Epithelial cell of prostate (primary cell): Measurements from ENCODE around the gene ADGB.
A peak's percentile ranks its signal among the peaks of the same experiment; 100 is the strongest.
"Not testable (repeated sequence)": the region's sequence is repeated elsewhere in the genome, so short reads cannot be mapped to it uniquely, and the experiment has no call there.

Experiments used
- DNase-seq: peaks from one replicate; pipeline ENCODE4 v3.0.0-alpha.2; 2011; ENCODE audit warnings: low read depth, low spot score
- H3K27ac ChIP-seq: fragments of 450-650 bp; 2 replicates; pipeline ENCODE4 v1.5.1; 2017; ENCODE audit warnings: mild to moderate bottlenecking

Gene ADGB

GRCh38 chr6:146598772-146599405 lies at the start of gene ADGB:
TSS of gene ADGB (plus strand) at chr6:146598972. CDS start at chr6:146599041, 69 bp downstream.
- H3K27ac ChIP-seq: no peak within 1 kb of the TSS
- DNase-seq: no peak

- DNase-seq: no peak
- H3K27ac ChIP-seq: no peak overlapping the region
These were observed 47.9 kb upstream of the ADGB start for GRCh38 chr6:146550911-146551310.

DNA sequence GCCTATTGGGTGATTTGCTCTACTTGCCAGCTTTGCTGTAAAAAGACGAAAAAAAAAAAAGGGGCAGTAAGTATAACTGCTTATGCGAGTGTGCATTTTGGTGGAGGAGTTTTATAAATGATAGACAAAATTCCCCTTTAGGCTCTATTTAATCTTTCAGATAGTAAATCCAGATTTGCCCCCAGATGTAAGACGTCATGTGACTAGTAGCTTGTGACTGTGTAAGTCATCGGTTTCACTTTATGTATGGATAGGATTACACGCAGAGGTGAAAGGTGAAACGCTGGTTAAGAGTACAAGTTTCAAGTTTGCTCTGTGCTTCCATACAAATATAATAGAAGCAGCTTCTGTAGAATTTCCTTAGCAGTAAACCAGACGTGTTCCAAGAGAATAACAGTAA lies 47.2 kb upstream of the ADGB start:
- no peak overlapping the region for H3K27ac ChIP-seq
- no peak for DNase-seq

DNA sequence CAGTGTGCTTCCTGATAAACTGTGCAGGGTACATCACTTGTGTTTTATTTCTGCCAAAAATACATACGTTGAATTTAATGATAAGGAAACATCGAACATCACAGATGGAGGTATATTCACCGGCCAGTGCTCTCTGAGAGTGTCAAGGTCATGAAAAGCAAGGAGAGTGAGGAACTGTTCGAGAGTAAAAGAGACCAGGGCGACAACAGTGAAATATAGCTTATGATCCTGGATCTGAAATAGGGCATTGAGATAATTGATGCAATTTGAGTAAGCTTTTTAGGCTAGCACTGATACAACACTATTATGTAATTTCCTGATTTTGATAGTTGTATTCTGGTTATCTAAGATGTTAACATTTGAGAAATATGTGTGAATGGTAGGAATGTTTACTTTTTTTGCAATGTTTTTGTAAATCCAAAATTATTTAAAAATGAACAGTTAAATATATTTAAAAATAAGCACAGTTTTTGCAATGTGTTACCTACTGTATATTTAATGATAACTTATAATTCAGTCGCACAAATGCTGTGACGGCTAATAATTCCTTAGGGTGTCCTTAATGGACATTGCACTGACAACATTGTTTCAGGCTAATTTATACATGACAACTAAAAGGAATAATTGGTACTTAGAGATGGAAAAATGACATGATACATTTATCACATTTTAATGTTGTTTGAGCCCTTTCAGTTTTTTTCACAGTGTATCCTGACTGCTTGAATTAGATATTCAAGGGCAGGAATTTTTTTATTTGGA lies 45.2 kb upstream of the ADGB start:
- DNase-seq: no peak
- no peak overlapping the region for H3K27ac ChIP-seq

DNA sequence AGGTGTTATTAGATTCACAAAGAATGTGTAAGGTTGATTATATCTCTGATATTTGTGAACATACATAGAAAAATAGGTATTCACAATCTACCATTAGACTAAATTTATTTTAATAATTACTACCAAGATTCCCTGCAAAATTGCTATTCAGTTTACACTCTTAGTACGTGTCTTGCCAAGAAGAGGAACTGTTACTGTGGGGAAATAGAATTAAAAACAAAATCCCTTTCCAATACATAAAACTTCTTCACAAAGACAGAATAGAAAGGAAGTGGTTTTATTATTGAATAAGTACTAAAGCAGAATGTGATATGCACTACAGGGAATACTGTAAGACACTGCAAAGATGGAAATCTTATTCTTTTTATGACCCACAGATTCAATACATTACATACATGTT lies 38.2 kb upstream of the ADGB start:
- no peak overlapping the region for H3K27ac ChIP-seq
- no peak for DNase-seq

DNA sequence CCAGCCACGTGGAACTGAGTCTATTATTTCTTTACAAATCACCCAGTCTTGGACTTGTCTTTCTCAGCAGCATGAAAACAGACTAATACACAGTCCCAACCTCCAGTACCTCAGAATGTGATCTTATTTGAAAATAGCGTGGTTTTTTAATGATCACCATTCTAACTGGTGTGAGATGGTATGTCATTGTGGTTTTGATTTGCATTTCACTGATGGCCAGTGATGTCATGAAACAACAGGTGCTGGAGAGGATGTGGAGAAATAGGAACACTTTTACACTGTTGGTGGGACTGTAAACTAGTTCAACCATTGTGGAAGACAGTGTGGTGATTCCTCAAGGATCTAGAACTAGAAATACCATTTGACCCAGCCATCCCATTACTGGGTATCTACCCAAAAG lies 32.1 kb upstream of the ADGB start:
- not testable (repeated sequence) for DNase-seq, H3K27ac ChIP-seq

- H3K27ac ChIP-seq: not testable (repeated sequence)
These were observed 30.2 kb upstream of the ADGB start for GRCh38 chr6:146568619-146569018.

DNA sequence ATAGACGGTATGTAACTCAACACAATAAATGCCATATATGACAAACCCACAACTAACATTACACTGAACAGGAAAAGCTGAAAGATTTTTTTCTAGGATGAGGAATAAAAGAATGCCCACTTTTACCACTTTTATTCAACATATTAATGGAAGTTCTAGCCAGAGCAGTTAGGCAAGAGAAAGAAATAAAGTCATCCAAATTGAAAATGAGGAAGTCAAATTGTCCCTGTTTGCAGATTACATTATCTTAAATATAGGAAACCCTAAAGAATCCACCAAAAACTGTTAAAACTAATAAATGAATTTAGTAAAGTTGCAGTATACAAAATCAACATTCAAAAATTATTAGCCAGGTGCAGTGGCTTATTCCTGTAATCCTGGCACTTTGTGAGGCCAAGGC lies 24.6 kb upstream of the ADGB start:
- DNase-seq: no peak
- H3K27ac ChIP-seq: no peak overlapping the region

More at GRCh38 chr6:146568619-146569018, 30.2 kb upstream of the ADGB start:
- not testable (repeated sequence) for DNase-seq

GRCh38 chr6:146578054-146578453 lies 20.7 kb upstream of the ADGB start:
- no peak overlapping the region for H3K27ac ChIP-seq
- peak; percentile 70 for DNase-seq

DNA sequence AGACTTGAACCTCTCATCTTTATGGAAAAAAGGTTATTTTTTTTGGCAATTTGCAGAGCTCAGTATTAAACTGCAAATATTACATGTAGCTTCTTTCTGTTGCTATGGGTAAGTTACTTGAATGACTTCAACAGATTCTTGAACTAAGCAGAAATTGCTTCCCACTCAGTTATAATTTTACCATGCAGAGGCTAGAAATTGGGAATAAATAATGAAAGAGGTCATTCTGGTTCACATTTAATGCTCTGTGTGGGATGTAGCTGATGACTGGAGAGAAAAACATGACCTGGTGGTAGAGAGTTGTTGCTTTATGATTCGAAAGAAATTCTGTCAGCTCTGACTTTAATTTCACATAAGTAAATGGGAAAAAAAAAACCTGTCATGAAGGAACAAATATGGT lies 16.8 kb upstream of the ADGB start:
- no peak for DNase-seq
- H3K27ac ChIP-seq: no peak overlapping the region

DNA sequence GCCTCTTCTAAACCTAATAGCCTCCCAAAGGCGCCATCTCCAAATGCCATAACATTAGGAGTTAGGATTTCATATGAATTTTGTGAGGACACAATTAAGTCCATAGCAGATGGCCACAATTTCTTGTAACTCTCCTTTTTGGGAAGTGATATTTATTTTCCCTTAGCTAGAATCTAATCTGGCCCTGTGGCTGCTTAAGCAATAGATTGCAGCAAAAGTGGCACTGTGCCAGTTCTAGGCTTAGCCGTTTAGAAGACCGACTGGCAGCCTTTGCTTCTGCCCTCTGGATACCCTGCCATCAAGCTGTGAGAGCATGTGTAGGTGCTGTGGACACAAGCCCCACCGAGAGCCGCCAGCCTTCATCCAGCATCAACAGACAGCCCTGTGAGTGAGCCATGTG lies 15.9 kb upstream of the ADGB start:
- no peak for DNase-seq
- H3K27ac ChIP-seq: no peak overlapping the region

GRCh38 chr6:146583966-146584365 lies 14.8 kb upstream of the ADGB start:
- no peak overlapping the region for H3K27ac ChIP-seq
- DNase-seq: no peak

DNA sequence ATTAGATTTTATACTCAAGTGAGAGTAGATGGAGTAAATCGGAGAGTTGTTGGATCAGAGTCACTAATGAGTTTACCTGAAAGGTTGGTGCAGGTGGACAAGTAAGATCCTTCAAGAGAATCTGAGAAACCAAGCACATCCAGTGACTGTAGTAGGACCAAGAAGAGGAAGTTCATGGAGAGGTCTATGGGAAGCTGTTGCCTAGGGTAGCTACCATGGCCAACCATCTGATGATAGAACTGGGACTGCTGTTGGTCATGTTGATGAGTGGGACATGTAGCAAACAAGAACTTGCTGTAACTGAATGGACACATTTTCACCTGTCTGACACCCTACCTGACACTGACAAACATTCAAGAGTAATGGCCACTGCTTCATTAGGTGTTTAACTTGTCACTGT lies 11.3 kb upstream of the ADGB start:
- DNase-seq: no peak
- H3K27ac ChIP-seq: no peak overlapping the region

- H3K27ac ChIP-seq: no peak overlapping the region
- DNase-seq: no peak
These were observed 8.3 kb upstream of the ADGB start for GRCh38 chr6:146590492-146590891.

- no peak for DNase-seq
- no peak overlapping the region for H3K27ac ChIP-seq
These were observed 6.3 kb upstream of the ADGB start for GRCh38 chr6:146592451-146592850.

- no peak for DNase-seq
These were observed 4.8 kb upstream of the ADGB start for GRCh38 chr6:146593986-146594385.

GRCh38 chr6:146594495-146594894 lies 4.3 kb upstream of the ADGB start:
- no peak overlapping the region for H3K27ac ChIP-seq
- no peak for DNase-seq

More at GRCh38 chr6:146593986-146594385, 4.8 kb upstream of the ADGB start:
- no peak overlapping the region for H3K27ac ChIP-seq

GRCh38 chr6:146595972-146596731 lies 2.6 kb upstream of the ADGB start:
- DNase-seq: no peak
- H3K27ac ChIP-seq: peak overlapping the region; percentile 29

DNA sequence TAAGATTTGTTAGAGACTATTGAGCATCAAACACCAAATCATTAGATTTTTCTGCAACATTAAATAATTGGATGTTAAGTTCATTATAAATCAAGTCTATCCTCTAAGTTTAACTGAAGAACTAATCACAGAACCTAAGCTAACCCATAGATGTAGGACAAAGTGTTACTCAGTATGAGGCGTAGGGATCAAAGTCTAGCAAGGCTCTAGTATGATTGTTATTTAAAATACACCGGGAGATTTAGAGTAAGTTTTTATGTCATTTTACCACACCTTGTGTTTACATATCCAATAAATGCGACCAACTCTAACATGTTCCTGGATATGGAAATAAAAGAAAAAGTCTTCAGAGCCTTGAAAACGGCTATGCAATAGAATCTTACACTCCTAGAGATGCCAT lies 2.6 kb downstream of the ADGB start:
- H3K27ac ChIP-seq: no peak overlapping the region

GRCh38 chr6:146602526-146602925 lies 3.8 kb downstream of the ADGB start:
- no peak overlapping the region for H3K27ac ChIP-seq
- DNase-seq: no peak

More for the DNA sequence above, 2.6 kb downstream of the ADGB start:
- no peak for DNase-seq

- DNase-seq: no peak
- H3K27ac ChIP-seq: no peak overlapping the region
These were observed 15.2 kb downstream of the ADGB start for GRCh38 chr6:146613947-146614346.
